CD4-positive, alpha-beta memory T cell (primary cell): Measurements from ENCODE around the gene SOCS6. TPM values are rescaled to one million over a fixed set of nuclear protein-coding genes. Genes with fewer than 3 reads are reported as not detected.

ENCODE experiments used
- CTCF ChIA-PET: fragments of 350-600 bp; sonication (Branson Sonifier 250); formaldehyde crosslinking; loops from one replicate; lab custom pipeline; 2021; ENCODE audit warnings: inconsistent platforms; ENCODE audit not compliant: partially characterized antibody; lab: Charles Lee
- POLR2A ChIA-PET: fragments of 350-600 bp; sonication (Branson Sonifier 250); formaldehyde crosslinking; loops from one replicate; lab custom pipeline; 2021; ENCODE audit not compliant: partially characterized antibody; lab: Charles Lee
- DNase-seq, 5 donors: peaks; one replicate each; pipeline versions ENCODE4 v3.0.0 to v3.0.0-alpha.2; 2020 to 2022; ENCODE audit warnings: mixed read lengths in 1 of 5
- H3K27ac ChIP-seq: one replicate; pipeline ENCODE4 v1.7.0; 2013; ENCODE audit warnings: low read depth, low read length
- H3K27me3 ChIP-seq: 2 replicates; pipeline ENCODE4 v1.7.0; 2013; ENCODE audit warnings: mild to moderate bottlenecking, low read length, moderate library complexity; ENCODE audit not compliant: insufficient read depth
- H3K36me3 ChIP-seq: 2 replicates; pipeline ENCODE4 v1.7.0; 2013; ENCODE audit warnings: mild to moderate bottlenecking, low read length, moderate library complexity; ENCODE audit not compliant: insufficient read depth
- H3K4me1 ChIP-seq: 2 replicates; pipeline ENCODE4 v1.7.0; 2013; ENCODE audit warnings: mild to moderate bottlenecking, low read length, moderate library complexity; ENCODE audit not compliant: insufficient read depth
- H3K4me3 ChIP-seq, 2 donors: one replicate each; pipeline ENCODE4 v1.7.0; 2013; ENCODE audit warnings: low read length in 2 of 2, mild to moderate bottlenecking in 1 of 2
- H3K9me3 ChIP-seq, 2 donors: one replicate each; pipeline ENCODE4 v1.7.0; 2013; ENCODE audit warnings: low read length in 2 of 2, control low read depth in 1 of 2; ENCODE audit not compliant: control insufficient read depth in 1 of 2
- H3K27ac Mint-ChIP-seq, 7 donors: one replicate each; pipeline ENCODE4 v1.8.0; 2020 to 2021; ENCODE audit warnings: mixed read lengths in 7 of 7, mild to moderate bottlenecking in 6 of 7, inconsistent platforms in 3 of 7, moderate library complexity in 3 of 7
- H3K27me3 Mint-ChIP-seq, 2 donors: one replicate each; pipeline ENCODE4 v1.8.0; 2020 to 2021; ENCODE audit warnings: mixed read lengths in 2 of 2
- H3K36me3 Mint-ChIP-seq, 2 donors: one replicate each; pipeline ENCODE4 v1.8.0; 2020 to 2021; ENCODE audit warnings: mixed read lengths in 2 of 2, inconsistent platforms in 1 of 2, mild to moderate bottlenecking in 1 of 2
- H3K4me1 Mint-ChIP-seq, 4 donors: one replicate each; pipeline ENCODE4 v1.8.0; 2020 to 2021; ENCODE audit warnings: mixed read lengths in 4 of 4, mild to moderate bottlenecking in 1 of 4
- H3K4me3 Mint-ChIP-seq, 8 donors: one replicate each; pipeline ENCODE4 v1.8.0; 2020 to 2021; ENCODE audit warnings: mixed read lengths in 8 of 8, mild to moderate bottlenecking in 7 of 8, moderate library complexity in 6 of 8, inconsistent platforms in 3 of 8
- H3K9me3 Mint-ChIP-seq, 8 donors: one replicate each; pipeline ENCODE4 v1.8.0; 2020 to 2021; ENCODE audit warnings: mixed read lengths in 8 of 8, mild to moderate bottlenecking in 5 of 8, inconsistent platforms in 3 of 8, moderate library complexity in 1 of 8
- intact Hi-C: fragments of 100-400 bp; cut with micrococcal nuclease; formaldehyde crosslinking; loops from one replicate; pipeline ENCODE4 v1.15.1; 2023
- polyA plus RNA-seq, 2 donors: library from polyadenylated mRNA; unstranded; fragments of 300-500 nt; fragmentation: Illumina TruSeq; gene quantifications; one replicate each; pipeline ENCODE4 v1.2.3, GENCODE V29; 2021
- total RNA-seq, 2 experiments: library from RNA; stranded (reverse); gene quantifications; one replicate each; pipeline ENCODE4 v1.2.3, GENCODE V29; 2021

SOCS6 gene
- total and polyA plus RNA-seq, 4 experiments from 2014 or later = 0.31 to 2.6 (median 1.7) TPM

DNA sequence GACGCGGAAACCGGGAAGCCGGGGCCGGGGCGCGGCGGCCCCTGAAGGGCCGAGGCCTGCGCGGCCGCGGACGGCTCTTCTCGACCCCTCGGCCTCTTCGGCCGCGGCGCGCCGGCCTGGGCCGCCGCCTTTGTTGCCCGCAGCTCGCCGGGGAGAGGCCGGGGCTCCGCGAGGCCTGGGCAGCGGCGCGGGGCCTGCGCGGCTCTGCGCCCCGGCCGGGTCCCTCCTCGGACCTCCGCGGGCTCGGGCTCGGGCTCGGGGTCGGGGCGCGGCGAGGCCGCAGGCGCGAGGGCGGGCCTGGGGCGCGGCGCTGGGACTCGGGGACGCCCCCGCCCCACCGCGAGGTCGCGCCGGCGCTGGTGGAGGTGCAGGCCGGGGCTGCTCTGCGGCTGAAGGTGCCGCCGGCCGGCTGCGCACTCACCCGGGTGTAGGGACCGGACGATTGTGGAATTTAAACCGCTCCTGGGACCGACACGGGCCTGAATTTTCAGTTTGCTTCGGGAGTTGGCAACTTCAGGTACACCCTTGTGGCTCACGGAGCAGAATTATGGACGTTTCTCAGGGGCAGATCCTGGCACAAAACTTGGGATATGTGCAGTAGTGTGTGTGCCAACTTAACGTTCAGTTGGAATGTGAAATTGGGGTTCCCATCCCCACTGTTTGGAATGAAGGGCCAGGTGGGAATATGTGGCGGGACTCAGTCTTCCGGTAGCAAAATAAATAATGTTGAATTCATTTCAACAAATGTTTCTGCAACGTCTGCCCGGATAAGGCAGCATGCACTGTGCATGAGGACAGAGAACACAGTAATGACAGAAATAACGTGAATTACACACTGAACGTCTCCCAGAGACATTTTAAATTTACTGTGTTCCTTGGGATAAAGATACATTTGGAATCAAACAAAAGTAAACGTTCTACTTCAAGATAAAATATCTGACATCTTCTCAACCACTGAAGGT, 787 bp downstream of the SOCS6 start:
- no peaks in the 10 kb centered on the region for H3K9me3 Mint-ChIP-seq
- ChIA-PET POLR2A (interaction anchor here (1.0 kb wide), 1 partner anchor 83 kb away, joined by 3 read pairs; no protein-coding TSS in a partner anchor), CTCF (no interaction called here)
- DNase-seq = peak in 1 of 5 donors; percentile 9
- intact Hi-C loops = no loop called here
- H3K4me1 ChIP-seq = peaks cover 9% of the 10 kb centered on the region
- H3K27me3 Mint-ChIP-seq = peaks cover 24 to 31% of the 10 kb centered on the region in 2 donors
- no peaks in the 10 kb centered on the region for H3K9me3 ChIP-seq
- no peaks in the 10 kb centered on the region for H3K36me3 Mint-ChIP-seq
- no peaks in the 10 kb centered on the region for H3K36me3 ChIP-seq
- no peak overlapping the region for H3K27ac ChIP-seq
- H3K4me3 Mint-ChIP-seq = peak overlapping the region; percentile 75 to 91 (median 86)
- H3K27ac Mint-ChIP-seq = peak overlapping the region in 4 of 7 donors; percentile 6 to 65 (median 46)
- H3K27me3 ChIP-seq = no peaks in the 10 kb centered on the region
- peak overlapping the region in 1 of 2 donors; percentile 15 for H3K4me3 ChIP-seq
- H3K4me1 Mint-ChIP-seq = peaks cover 5 to 29% (median 13%) of the 10 kb centered on the region in 4 donors

DNA sequence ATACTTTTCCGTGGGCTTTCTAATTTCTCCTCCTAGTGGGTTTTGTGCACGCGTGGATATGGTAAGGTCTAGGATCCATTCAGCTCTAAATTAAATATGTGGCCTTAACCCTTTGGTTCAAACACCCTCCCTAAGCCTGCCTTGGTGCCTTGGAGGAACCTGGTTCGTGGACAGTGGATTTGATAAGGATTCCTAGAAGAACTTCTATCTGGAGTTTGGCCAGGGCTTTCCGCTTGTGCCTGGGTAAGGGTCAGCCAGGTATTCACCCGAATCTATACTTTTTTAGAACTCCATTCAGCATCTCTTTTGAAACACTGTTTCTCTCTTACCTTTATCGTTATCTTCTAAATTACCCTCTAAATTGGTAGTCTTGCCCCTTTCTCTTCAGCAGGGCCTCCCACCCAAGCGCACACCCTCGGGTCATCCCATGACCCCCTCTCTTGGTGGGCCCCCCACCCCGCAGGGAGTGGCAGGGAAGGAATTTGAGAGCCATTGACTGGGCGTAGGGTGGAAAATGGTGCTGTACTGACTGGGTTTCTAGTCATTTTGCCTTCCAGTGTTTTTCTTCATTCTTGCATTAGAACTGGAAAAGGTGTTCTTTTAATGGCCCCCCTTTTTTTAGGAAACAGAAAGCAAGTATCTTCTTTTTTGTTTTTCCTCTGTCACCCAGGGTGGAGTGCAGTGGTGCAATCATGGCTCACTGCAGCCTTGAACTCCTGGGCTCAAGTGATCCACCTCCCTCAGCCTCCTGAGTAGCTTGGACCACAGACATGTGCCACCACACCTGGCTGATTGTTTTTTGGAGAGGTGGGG, 1.8 kb downstream of the SOCS6 start:
- Mint-ChIP-seq H3K4me3 (peak overlapping the region; percentile 53 to 89 (median 62)), H3K27me3 (peaks cover 26 to 32% of the 10 kb centered on the region in 2 donors), H3K9me3 (no peaks in the 10 kb centered on the region), H3K27ac (no peak overlapping the region), H3K4me1 (peaks cover 5 to 29% (median 13%) of the 10 kb centered on the region in 4 donors), H3K36me3 (no peaks in the 10 kb centered on the region)
- H3K4me1 ChIP-seq = peaks cover 9% of the 10 kb centered on the region
- no peaks in the 10 kb centered on the region for H3K27me3 ChIP-seq
- CTCF ChIA-PET = no interaction called here
- no peaks in the 10 kb centered on the region for H3K9me3 ChIP-seq
- POLR2A ChIA-PET = no interaction called here
- intact Hi-C loops = no loop called here
- DNase-seq = no peak
- no peak overlapping the region for H3K4me3 ChIP-seq
- no peaks in the 10 kb centered on the region for H3K36me3 ChIP-seq
- no peak overlapping the region for H3K27ac ChIP-seq

DNA sequence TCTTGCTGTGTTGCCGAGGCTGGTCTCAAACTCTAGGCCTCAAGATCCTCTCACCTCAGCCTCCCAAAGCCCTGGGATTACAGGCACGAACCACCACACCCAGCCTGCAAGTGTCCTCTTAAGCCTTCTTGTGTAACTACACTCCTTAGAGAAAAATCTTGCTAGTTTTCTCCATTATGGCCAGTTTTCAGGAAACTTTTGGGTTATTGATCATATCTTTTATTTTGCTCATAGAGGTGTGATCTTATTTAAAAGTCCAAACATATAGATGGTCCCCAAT, 2.4 kb downstream of the SOCS6 start:
- H3K27me3 ChIP-seq = no peaks in the 10 kb centered on the region
- no peak overlapping the region for H3K27ac Mint-ChIP-seq
- H3K9me3 Mint-ChIP-seq = no peaks in the 10 kb centered on the region
- intact Hi-C loops = no loop called here
- peak overlapping the region in 3 of 8 donors; percentile 53 to 57 (median 55) for H3K4me3 Mint-ChIP-seq
- H3K36me3 ChIP-seq = no peaks in the 10 kb centered on the region
- H3K36me3 Mint-ChIP-seq = no peaks in the 10 kb centered on the region
- H3K9me3 ChIP-seq = no peaks in the 10 kb centered on the region
- ChIA-PET POLR2A (no interaction called here), CTCF (no interaction called here)
- DNase-seq = no peak
- H3K27me3 Mint-ChIP-seq = peaks cover 26 to 35% of the 10 kb centered on the region in 2 donors
- no peak overlapping the region for H3K27ac ChIP-seq
- peaks cover 5 to 29% (median 13%) of the 10 kb centered on the region in 4 donors for H3K4me1 Mint-ChIP-seq
- no peak overlapping the region for H3K4me3 ChIP-seq
- H3K4me1 ChIP-seq = peaks cover 9% of the 10 kb centered on the region

DNA sequence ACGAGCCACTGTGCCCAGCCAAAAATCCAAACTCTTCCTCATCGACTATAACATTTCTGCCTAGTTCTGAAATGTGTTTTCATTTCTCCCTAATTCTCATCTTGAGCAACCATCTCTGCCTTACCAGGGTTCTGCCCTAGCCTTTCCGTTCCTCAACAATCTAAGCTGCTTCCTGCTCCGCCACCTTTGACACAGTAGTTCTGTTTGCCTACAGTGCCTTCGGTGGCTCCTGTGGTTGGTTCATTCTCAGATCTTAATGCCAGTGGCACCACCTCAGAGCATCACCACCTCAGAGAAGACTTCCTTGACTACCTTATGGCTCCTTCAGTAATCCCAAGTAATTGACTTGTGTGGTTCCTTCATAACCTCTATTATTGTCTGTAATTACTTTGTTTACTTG, 3.8 kb downstream of the SOCS6 start:
- Mint-ChIP-seq H3K9me3 (no peaks in the 10 kb centered on the region), H3K36me3 (no peaks in the 10 kb centered on the region), H3K27ac (no peak overlapping the region), H3K4me3 (no peak overlapping the region), H3K4me1 (peaks cover 5 to 29% (median 13%) of the 10 kb centered on the region in 4 donors), H3K27me3 (peaks cover 28 to 30% of the 10 kb centered on the region in 2 donors)
- no peak overlapping the region for H3K4me3 ChIP-seq
- H3K4me1 ChIP-seq = peaks cover 9% of the 10 kb centered on the region
- H3K27ac ChIP-seq = no peak overlapping the region
- CTCF ChIA-PET = no interaction called here
- no peaks in the 10 kb centered on the region for H3K9me3 ChIP-seq
- no peaks in the 10 kb centered on the region for H3K36me3 ChIP-seq
- DNase-seq = no peak
- intact Hi-C loops = no loop called here
- POLR2A ChIA-PET = no interaction called here
- no peaks in the 10 kb centered on the region for H3K27me3 ChIP-seq

DNA sequence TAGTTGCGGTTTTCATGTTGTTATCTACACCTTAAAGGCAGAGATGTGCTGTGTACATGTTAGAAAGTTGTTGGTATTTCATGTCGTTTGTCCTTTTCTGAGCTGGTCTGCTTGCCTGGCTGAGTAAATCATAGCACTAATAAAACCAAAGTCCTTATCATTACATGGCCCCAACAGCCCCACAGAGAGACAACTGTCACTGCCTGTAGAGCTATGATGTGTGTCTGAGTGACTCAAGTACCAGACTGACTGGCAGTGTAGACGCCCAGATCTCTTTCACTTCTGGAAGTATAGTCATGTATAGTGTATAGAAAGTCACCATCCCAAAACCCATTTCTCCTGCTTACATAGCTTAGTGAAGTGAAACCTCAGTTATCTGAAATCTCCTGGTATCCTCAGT, 4.3 kb downstream of the SOCS6 start:
- ChIA-PET POLR2A (no interaction called here), CTCF (no interaction called here)
- no peak overlapping the region for H3K4me3 ChIP-seq
- peaks cover 25 to 27% of the 10 kb centered on the region in 2 donors for H3K27me3 Mint-ChIP-seq
- no peak for DNase-seq
- peaks cover 3 to 25% (median 12%) of the 10 kb centered on the region in 4 donors for H3K4me1 Mint-ChIP-seq
- no peak overlapping the region for H3K27ac ChIP-seq
- H3K27ac Mint-ChIP-seq = no peak overlapping the region
- no peaks in the 10 kb centered on the region for H3K36me3 Mint-ChIP-seq
- H3K27me3 ChIP-seq = no peaks in the 10 kb centered on the region
- H3K4me1 ChIP-seq = peaks cover 9% of the 10 kb centered on the region
- H3K4me3 Mint-ChIP-seq = peak overlapping the region in 1 of 8 donors; percentile 27
- H3K36me3 ChIP-seq = no peaks in the 10 kb centered on the region
- intact Hi-C loops = no loop called here
- no peaks in the 10 kb centered on the region for H3K9me3 Mint-ChIP-seq
- H3K9me3 ChIP-seq = no peaks in the 10 kb centered on the region

DNA sequence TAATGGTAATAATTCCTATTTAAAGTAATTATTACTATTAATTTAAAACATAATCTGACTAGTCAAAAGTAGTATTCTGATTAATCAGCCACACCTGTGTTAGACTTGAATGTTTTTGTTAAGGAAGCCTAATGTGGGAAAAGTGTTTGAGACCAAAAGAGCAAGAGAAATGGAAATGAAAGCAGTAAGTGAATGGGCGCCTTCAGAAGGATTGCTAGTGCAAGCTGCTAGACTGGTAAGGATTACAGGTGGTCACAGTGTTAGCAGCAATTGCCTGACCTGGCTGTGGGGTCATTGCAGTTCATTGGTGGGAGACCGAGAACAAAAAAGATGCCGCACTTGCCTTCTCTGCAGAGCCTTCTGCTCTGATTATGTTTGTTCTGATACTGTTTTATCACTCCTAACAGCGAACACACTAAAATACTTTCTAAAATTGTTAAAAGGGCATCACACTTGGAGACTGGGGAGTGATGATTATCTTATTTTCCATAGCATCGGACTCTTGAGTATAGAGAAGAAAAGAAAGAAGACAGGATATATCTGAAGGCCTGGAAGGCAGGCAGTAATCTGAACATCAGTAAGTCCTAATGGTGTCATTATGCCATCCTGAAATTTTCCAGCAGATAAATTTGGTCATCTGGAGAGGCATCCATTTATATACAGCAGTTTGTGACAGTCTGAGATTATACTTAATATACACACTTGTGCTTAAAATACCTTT, 5.8 kb downstream of the SOCS6 start:
- ChIA-PET POLR2A (no interaction called here), CTCF (no interaction called here)
- H3K4me1 ChIP-seq = peaks cover 8% of the 10 kb centered on the region
- Mint-ChIP-seq H3K4me3 (no peak overlapping the region), H3K27me3 (peaks cover 25 to 27% of the 10 kb centered on the region in 2 donors), H3K36me3 (no peaks in the 10 kb centered on the region), H3K4me1 (peaks cover 3 to 25% (median 12%) of the 10 kb centered on the region in 4 donors), H3K9me3 (no peaks in the 10 kb centered on the region), H3K27ac (peak overlapping the region in 1 of 7 donors; percentile 11)
- no peak overlapping the region for H3K27ac ChIP-seq
- H3K9me3 ChIP-seq = no peaks in the 10 kb centered on the region
- H3K4me3 ChIP-seq = no peak overlapping the region
- intact Hi-C loops = no loop called here
- no peaks in the 10 kb centered on the region for H3K36me3 ChIP-seq
- no peak for DNase-seq
- H3K27me3 ChIP-seq = no peaks in the 10 kb centered on the region
